ENCODE data around the gene PRMT7. TPM values are rescaled to one million over a fixed set of nuclear protein-coding genes. Genes with fewer than 3 reads are reported as not detected.

PRMT7 gene
- total RNA-seq, 2 experiments from 2014 or later = 80.4 to 85.1 TPM

DNA sequence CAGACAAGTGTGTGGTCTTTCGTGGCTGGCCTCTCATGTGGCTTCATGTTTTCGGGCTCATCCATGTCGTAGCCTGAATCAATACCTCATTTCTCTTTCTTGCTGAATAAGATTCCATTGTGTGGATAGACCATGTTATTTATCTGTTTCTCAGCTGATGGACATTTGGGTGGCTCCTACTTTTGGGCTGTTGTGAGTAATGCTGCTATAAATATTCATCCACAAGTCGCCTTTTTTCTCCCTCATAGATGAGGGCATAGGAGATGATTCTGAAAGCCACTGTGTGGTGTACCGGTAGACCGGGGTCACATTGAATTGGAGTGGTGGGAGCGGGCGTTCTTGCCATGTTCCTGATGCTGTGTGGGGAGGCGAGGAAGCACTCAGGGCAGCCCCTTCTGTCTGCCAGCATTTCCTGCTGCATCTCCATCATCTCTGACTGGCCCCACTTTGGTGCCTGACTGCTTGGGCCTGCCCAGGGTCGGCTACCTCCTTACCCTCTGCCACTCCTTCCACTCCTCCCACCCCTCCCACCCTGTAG lies 40.1 kb downstream of the PRMT7 start:
- H3K4me2 ChIP-seq (ENCODE audit: low read length) = no peak overlapping the region
- H3K4me1 ChIP-seq (ENCODE audit: insufficient read depth, low read length, poor library complexity, severe bottlenecking) = peaks cover under 1% of the 10 kb centered on the region
- H4K20me1 ChIP-seq (ENCODE audit: insufficient read depth, low read length) = no peaks in the 10 kb centered on the region
- peaks cover 93% of the 10 kb centered on the region for H3K36me3 ChIP-seq (ENCODE audit: insufficient read depth, low read length)
- intact Hi-C loops (cut with micrococcal nuclease; ENCODE audit: unreplicated experiment) = no loop called here
- H2AFZ ChIP-seq (ENCODE audit: low read length) = no peak overlapping the region
- DNase-seq (ENCODE audit: low spot score) = no peak
- POLR2A ChIA-PET = no interaction called here
- H3K79me2 ChIP-seq (ENCODE audit: insufficient read depth, low read depth, low read length) = no peaks in the 10 kb centered on the region
- H3K9me2 ChIP-seq (ENCODE audit: insufficient read depth, low read length) = no peaks in the 10 kb centered on the region
- BruUV-seq (replicated peaks) = no TSS peak
- no peaks in the 10 kb centered on the region for H3K9me3 ChIP-seq (ENCODE audit: low read length)
- H3K4me3 ChIP-seq (ENCODE audit: low read depth, low read length, poor library complexity, severe bottlenecking) = no peak overlapping the region
- H3K27ac ChIP-seq (ENCODE audit: low read depth, low read length, poor library complexity, severe bottlenecking) = no peak overlapping the region
- CTCF ChIA-PET (ENCODE audit: unreplicated experiment) = no interaction called here
- TF ChIP-seq EZH2phosphoT487 (IDR thresholded peaks at IDR 0.05; ENCODE audit: borderline replicate concordance, low read depth, low read length) = no peak
- TF ChIP-seq, protein P1, sequence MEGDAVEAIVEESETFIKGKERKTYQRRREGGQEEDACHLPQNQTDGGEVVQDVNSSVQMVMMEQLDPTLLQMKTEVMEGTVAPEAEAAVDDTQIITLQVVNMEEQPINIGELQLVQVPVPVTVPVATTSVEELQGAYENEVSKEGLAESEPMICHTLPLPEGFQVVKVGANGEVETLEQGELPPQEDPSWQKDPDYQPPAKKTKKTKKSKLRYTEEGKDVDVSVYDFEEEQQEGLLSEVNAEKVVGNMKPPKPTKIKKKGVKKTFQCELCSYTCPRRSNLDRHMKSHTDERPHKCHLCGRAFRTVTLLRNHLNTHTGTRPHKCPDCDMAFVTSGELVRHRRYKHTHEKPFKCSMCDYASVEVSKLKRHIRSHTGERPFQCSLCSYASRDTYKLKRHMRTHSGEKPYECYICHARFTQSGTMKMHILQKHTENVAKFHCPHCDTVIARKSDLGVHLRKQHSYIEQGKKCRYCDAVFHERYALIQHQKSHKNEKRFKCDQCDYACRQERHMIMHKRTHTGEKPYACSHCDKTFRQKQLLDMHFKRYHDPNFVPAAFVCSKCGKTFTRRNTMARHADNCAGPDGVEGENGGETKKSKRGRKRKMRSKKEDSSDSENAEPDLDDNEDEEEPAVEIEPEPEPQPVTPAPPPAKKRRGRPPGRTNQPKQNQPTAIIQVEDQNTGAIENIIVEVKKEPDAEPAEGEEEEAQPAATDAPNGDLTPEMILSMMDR (conservative IDR thresholded peaks at IDR 0.05; ENCODE audit: low read length) = no peak

GRCh38 chr16:68351463-68351862 lies 40.6 kb downstream of the PRMT7 start:
- H3K27ac ChIP-seq (ENCODE audit: low read depth, low read length, poor library complexity, severe bottlenecking) = no peak overlapping the region
- BruUV-seq (replicated peaks) = no TSS peak

DNA sequence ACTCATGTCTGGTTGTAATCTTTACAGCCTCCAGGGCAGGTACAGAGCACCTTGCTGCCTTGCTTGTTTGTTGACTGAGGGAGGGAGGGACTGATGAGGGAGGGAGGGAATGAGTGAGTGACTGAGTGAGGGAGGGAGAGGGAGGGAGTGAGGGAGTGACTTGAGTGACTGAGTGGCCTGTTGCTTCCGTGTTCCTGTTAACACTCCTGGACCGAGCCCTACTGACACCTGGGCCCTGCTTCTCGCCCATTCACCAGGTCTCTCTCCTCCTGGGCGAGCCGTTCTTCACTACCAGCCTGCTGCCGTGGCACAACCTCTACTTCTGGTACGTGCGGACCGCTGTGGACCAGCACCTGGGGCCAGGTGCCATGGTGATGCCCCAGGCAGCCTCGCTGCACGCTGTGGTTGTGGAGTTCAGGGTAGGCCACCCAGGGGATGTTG lies 41.2 kb downstream of the PRMT7 start:
- peaks cover 93% of the 10 kb centered on the region for H3K36me3 ChIP-seq (ENCODE audit: insufficient read depth, low read length)
- BruUV-seq (replicated peaks) = no TSS peak
- CTCF ChIA-PET (ENCODE audit: unreplicated experiment) = no interaction called here

More at GRCh38 chr16:68351463-68351862, 40.6 kb downstream of the PRMT7 start:
- no peaks in the 10 kb centered on the region for H4K20me1 ChIP-seq (ENCODE audit: insufficient read depth, low read length)
- no peak overlapping the region for H3K4me3 ChIP-seq (ENCODE audit: low read depth, low read length, poor library complexity, severe bottlenecking)
- no peak for TF ChIP-seq EZH2phosphoT487 (IDR thresholded peaks at IDR 0.05; ENCODE audit: borderline replicate concordance, low read depth, low read length)
- TF ChIP-seq, protein P1 (conservative IDR thresholded peaks at IDR 0.05; ENCODE audit: low read length) = no peak
- ChIA-PET POLR2A (no interaction called here), CTCF (ENCODE audit: unreplicated experiment) (no interaction called here)
- no peaks in the 10 kb centered on the region for H3K9me3 ChIP-seq (ENCODE audit: low read length)
- no peak overlapping the region for H2AFZ ChIP-seq (ENCODE audit: low read length)
- no peak for DNase-seq (ENCODE audit: low spot score)
- peaks cover 6% of the 10 kb centered on the region for H3K4me1 ChIP-seq (ENCODE audit: insufficient read depth, low read length, poor library complexity, severe bottlenecking)
- intact Hi-C loops (cut with micrococcal nuclease; ENCODE audit: unreplicated experiment) = no loop called here
- H3K36me3 ChIP-seq (ENCODE audit: insufficient read depth, low read length) = peaks cover 93% of the 10 kb centered on the region
- no peaks in the 10 kb centered on the region for H3K9me2 ChIP-seq (ENCODE audit: insufficient read depth, low read length)
- H3K4me2 ChIP-seq (ENCODE audit: low read length) = no peak overlapping the region
- no peaks in the 10 kb centered on the region for H3K79me2 ChIP-seq (ENCODE audit: insufficient read depth, low read depth, low read length)

More for the DNA sequence above, 41.2 kb downstream of the PRMT7 start:
- H3K9me2 ChIP-seq (ENCODE audit: insufficient read depth, low read length) = no peaks in the 10 kb centered on the region
- intact Hi-C loops (cut with micrococcal nuclease; ENCODE audit: unreplicated experiment) = no loop called here
- no peaks in the 10 kb centered on the region for H3K79me2 ChIP-seq (ENCODE audit: insufficient read depth, low read depth, low read length)
- H2AFZ ChIP-seq (ENCODE audit: low read length) = no peak overlapping the region
- POLR2A ChIA-PET = no interaction called here
- H3K27ac ChIP-seq (ENCODE audit: low read depth, low read length, poor library complexity, severe bottlenecking) = no peak overlapping the region
- peaks cover 8% of the 10 kb centered on the region for H3K4me1 ChIP-seq (ENCODE audit: insufficient read depth, low read length, poor library complexity, severe bottlenecking)
- H3K9me3 ChIP-seq (ENCODE audit: low read length) = no peaks in the 10 kb centered on the region
- no peak for TF ChIP-seq EZH2phosphoT487 (IDR thresholded peaks at IDR 0.05; ENCODE audit: borderline replicate concordance, low read depth, low read length)
- TF ChIP-seq, protein P1 (conservative IDR thresholded peaks at IDR 0.05; ENCODE audit: low read length) = no peak
- no peaks in the 10 kb centered on the region for H4K20me1 ChIP-seq (ENCODE audit: insufficient read depth, low read length)
- DNase-seq (ENCODE audit: low spot score) = no peak
- no peak overlapping the region for H3K4me2 ChIP-seq (ENCODE audit: low read length)
- no peak overlapping the region for H3K4me3 ChIP-seq (ENCODE audit: low read depth, low read length, poor library complexity, severe bottlenecking)

Measured in OCI-LY7 (cell line).